Middle frontal gyrus (tissue), 1 donor: ENCODE results near the gene NECAP2.
A peak's percentile ranks its signal among the peaks of the same experiment; 100 is the strongest.
"Not testable (repeated sequence)": the region's sequence is repeated elsewhere in the genome, so short reads cannot be mapped to it uniquely, and the experiment has no call there.

Experiments used
- DNase-seq: peaks from one replicate; pipeline ENCODE4 v3.0.0-alpha.2; 2015; ENCODE audit warnings: low spot score; ENCODE audit errors: extremely low spot score

The NECAP2 gene

GRCh38 chr1:16492937-16493336, 52.4 kb downstream of the NECAP2 start:
- not testable (repeated sequence) for DNase-seq

GRCh38 chr1:16493731-16494130, 53.2 kb downstream of the NECAP2 start:
- DNase-seq: not testable (repeated sequence)

- DNase-seq: not testable (repeated sequence)
Measured at GRCh38 chr1:16497474-16497904, 57.0 kb downstream of the NECAP2 start.

GRCh38 chr1:16498047-16498446, 57.5 kb downstream of the NECAP2 start:
- DNase-seq: not testable (repeated sequence)

- peak; percentile 70 for DNase-seq
Measured at GRCh38 chr1:16498573-16499413, 58.3 kb downstream of the NECAP2 start.

GRCh38 chr1:16500466-16500865, 59.9 kb downstream of the NECAP2 start:
- not testable (repeated sequence) for DNase-seq

- DNase-seq: not testable (repeated sequence)
Measured at GRCh38 chr1:16500975-16501374, 60.5 kb downstream of the NECAP2 start.

GRCh38 chr1:16501446-16501845, 60.9 kb downstream of the NECAP2 start:
- DNase-seq: not testable (repeated sequence)

GRCh38 chr1:16503494-16503893, 63.0 kb downstream of the NECAP2 start:
- no peak for DNase-seq

- DNase-seq: not testable (repeated sequence)
Measured at GRCh38 chr1:16505870-16506269, 65.3 kb downstream of the NECAP2 start.

GRCh38 chr1:16506364-16507136, 66.0 kb downstream of the NECAP2 start:
- DNase-seq: not testable (repeated sequence)

- not testable (repeated sequence) for DNase-seq
Measured at GRCh38 chr1:16508861-16509445, 68.4 kb downstream of the NECAP2 start.
